IMR-90 (cell line): ENCODE measurements around the gene FRMD5. TPM values are rescaled to one million over a fixed set of nuclear protein-coding genes. Genes with fewer than 3 reads are reported as not detected.

ENCODE experiments used
- ATAC-seq: fragments of 200-7000 bp; cut with Tn5 transposase; 2 replicates; pipeline ENCODE4 v1.9.1; 2020; ENCODE audit warnings: low read depth, mild to moderate bottlenecking, moderate library complexity
- BruUV-seq: library from RNA; stranded (reverse); fragments of 400-500 nt; replicated peaks from 2 replicates; lab custom pipeline; 2021; lab: Mats Ljungman, UMichigan
- CTCF ChIA-PET: fragments of 300-600 bp; formaldehyde crosslinking; extraction: SDS; loops from one replicate; lab custom pipeline; 2021; ENCODE audit warnings: antibody characterized with exemption; lab: Yijun Ruan, JAX
- POLR2A ChIA-PET: fragments of 300-600 bp; sonication (Branson Sonifier 250); formaldehyde crosslinking; loops from one replicate; lab custom pipeline; 2022; ENCODE audit warnings: antibody characterized with exemption; ENCODE audit not compliant: unreplicated experiment; lab: Charles Lee
- DNase-seq: peaks from one replicate; pipeline ENCODE4 v3.0.0; 2013
- H2AFZ ChIP-seq: replicated peaks from 2 replicates; pipeline ENCODE3; 2013; ENCODE audit warnings: low read length, mild to moderate bottlenecking; ENCODE audit not compliant: poor library complexity
- H2AK5ac ChIP-seq: 2 replicates; pipeline ENCODE4 v1.6.1; 2013; ENCODE audit warnings: low read depth, low read length, inconsistent platforms
- H2AK9ac ChIP-seq: replicated peaks from 2 replicates; pipeline ENCODE3; 2013; ENCODE audit warnings: mild to moderate bottlenecking, low read depth, low read length, moderate library complexity; ENCODE audit not compliant: poor library complexity
- H2BK120ac ChIP-seq: 2 replicates; pipeline ENCODE4 v1.6.1; 2013; ENCODE audit warnings: low read depth, low read length, inconsistent platforms
- H2BK15ac ChIP-seq: 3 replicates; pipeline ENCODE4 v1.6.1; 2013; ENCODE audit warnings: low read depth, low read length, inconsistent platforms
- H2BK20ac ChIP-seq: 2 replicates; pipeline ENCODE4 v1.6.1; 2013; ENCODE audit warnings: low read depth, mild to moderate bottlenecking, inconsistent platforms, low read length, moderate library complexity
- H2BK5ac ChIP-seq: 2 replicates; pipeline ENCODE4 v1.6.1; 2013; ENCODE audit warnings: mild to moderate bottlenecking, low read depth, low read length, inconsistent platforms; ENCODE audit not compliant: poor library complexity, severe bottlenecking
- H3K14ac ChIP-seq: replicated peaks from 2 replicates; pipeline ENCODE4 v1.6.1; 2013; ENCODE audit warnings: low read depth, low read length, inconsistent platforms
- H3K18ac ChIP-seq: 2 replicates; pipeline ENCODE4 v1.6.1; 2013; ENCODE audit warnings: low read depth, low read length, control low read depth
- H3K23ac ChIP-seq: 2 replicates; pipeline ENCODE4 v1.6.1; 2013; ENCODE audit warnings: low read depth, low read length, inconsistent platforms
- H3K27ac ChIP-seq: 2 replicates; pipeline ENCODE4 v1.5.1; 2013; ENCODE audit warnings: mild to moderate bottlenecking, control low read depth, low read length; ENCODE audit not compliant: insufficient read depth
- H3K27me3 ChIP-seq: 2 replicates; pipeline ENCODE4 v1.6.1; 2013; ENCODE audit warnings: low read length; ENCODE audit not compliant: control insufficient read depth, insufficient read depth
- H3K36me3 ChIP-seq: 2 replicates; pipeline ENCODE4 v1.6.1; 2013; ENCODE audit warnings: low read length, mixed read lengths; ENCODE audit not compliant: control insufficient read depth, insufficient read depth
- H3K4ac ChIP-seq: 2 replicates; pipeline ENCODE4 v1.6.1; 2013; ENCODE audit warnings: low read depth, low read length, inconsistent platforms
- H3K4me1 ChIP-seq: 2 replicates; pipeline ENCODE4 v1.6.1; 2013; ENCODE audit warnings: low read length, mixed read lengths; ENCODE audit not compliant: control insufficient read depth, insufficient read depth
- H3K4me2 ChIP-seq: 2 replicates; pipeline ENCODE4 v1.6.1; 2013; ENCODE audit warnings: low read depth, mild to moderate bottlenecking, control low read depth, low read length, moderate library complexity
- H3K4me3 ChIP-seq: 2 replicates; pipeline ENCODE4 v1.5.1; 2013; ENCODE audit warnings: low read depth, mild to moderate bottlenecking, control low read depth, low read length, moderate library complexity; ENCODE audit not compliant: insufficient read depth
- H3K56ac ChIP-seq: 2 replicates; pipeline ENCODE4 v1.6.1; 2013; ENCODE audit warnings: low read length, inconsistent platforms; ENCODE audit not compliant: insufficient read depth; ENCODE audit errors: extremely low read depth
- H3K79me1 ChIP-seq, 2 experiments: 2 replicates each; pipeline ENCODE4 v1.6.1; 2013; ENCODE audit warnings: low read length in 2 of 2, inconsistent platforms in 1 of 2, low read depth in 1 of 2
- H3K9ac ChIP-seq: 2 replicates; pipeline ENCODE4 v1.6.1; 2013; ENCODE audit warnings: low read depth, low read length, control low read depth
- H3K9me1 ChIP-seq: 2 replicates; pipeline ENCODE4 v1.6.1; 2013; ENCODE audit warnings: low read length, inconsistent platforms; ENCODE audit not compliant: insufficient read depth
- H3K9me3 ChIP-seq: 2 replicates; pipeline ENCODE4 v1.6.1; 2013; ENCODE audit warnings: low read length; ENCODE audit not compliant: control insufficient read depth, insufficient read depth
- H4K20me1 ChIP-seq: 2 replicates; pipeline ENCODE4 v1.6.1; 2013; ENCODE audit warnings: low read length, inconsistent platforms; ENCODE audit not compliant: insufficient read depth
- H4K5ac ChIP-seq: 2 replicates; pipeline ENCODE4 v1.6.1; 2013; ENCODE audit warnings: mild to moderate bottlenecking, low read depth, low read length, control low read depth
- H4K8ac ChIP-seq, 2 experiments: 2 replicates each; pipeline ENCODE4 v1.6.1; 2013; ENCODE audit warnings: low read depth in 2 of 2, low read length in 2 of 2, control low read depth in 1 of 2, inconsistent platforms in 1 of 2
- H4K91ac ChIP-seq: 2 replicates; pipeline ENCODE4 v1.6.1; 2013; ENCODE audit warnings: low read depth, low read length, inconsistent platforms; ENCODE audit not compliant: insufficient read depth
- BHLHE40 ChIP-seq: fragments of 150-350 bp; IDR thresholded peaks from 2 replicates; pipeline ENCODE4 v1.6.1; 2016; ENCODE audit warnings: mild to moderate bottlenecking, low read depth, low read length
- CEBPB ChIP-seq: IDR thresholded peaks from 2 replicates; pipeline ENCODE4 v1.6.1; 2012; ENCODE audit warnings: low read depth, low read length, improper control_type of control experiment
- ELK1 ChIP-seq: fragments of 150-350 bp; IDR thresholded peaks from 2 replicates; pipeline ENCODE4 v1.6.1; 2016; ENCODE audit warnings: low read depth, mild to moderate bottlenecking, low read length, moderate library complexity, borderline replicate concordance
- MAFK ChIP-seq: IDR thresholded peaks from 2 replicates; pipeline ENCODE4 v1.6.1; 2012; ENCODE audit warnings: low read depth, low read length, improper control_type of control experiment
- MAZ ChIP-seq: IDR thresholded peaks from 2 replicates; pipeline ENCODE4 v1.6.1; 2012; ENCODE audit warnings: low read depth, mild to moderate bottlenecking, low read length, improper control_type of control experiment, moderate library complexity, borderline replicate concordance
- MXI1 ChIP-seq: IDR thresholded peaks from 2 replicates; pipeline ENCODE4 v1.6.1; 2012; ENCODE audit warnings: low read depth, mild to moderate bottlenecking, low read length, moderate library complexity, borderline replicate concordance
- NFE2L2 ChIP-seq: fragments of 150-350 bp; IDR thresholded peaks from 2 replicates; pipeline ENCODE4 v1.6.1; 2016; ENCODE audit warnings: low read depth, mild to moderate bottlenecking, low read length
- POLR2A ChIP-seq: IDR thresholded peaks from 2 replicates; pipeline ENCODE4 v1.6.1; 2012; ENCODE audit warnings: mild to moderate bottlenecking, low read depth, low read length
- RAD21 ChIP-seq: IDR thresholded peaks from 2 replicates; pipeline ENCODE4 v1.6.1; 2012; ENCODE audit warnings: low read length, improper control_type of control experiment
- RCOR1 ChIP-seq: IDR thresholded peaks from 2 replicates; pipeline ENCODE4 v1.6.1; 2012; ENCODE audit warnings: mild to moderate bottlenecking, low read length, improper control_type of control experiment; ENCODE audit not compliant: insufficient replicate concordance
- RFX5 ChIP-seq: IDR thresholded peaks from 2 replicates; pipeline ENCODE4 v1.8.0; 2012; ENCODE audit warnings: low read depth, mild to moderate bottlenecking, low read length, moderate library complexity
- SMC3 ChIP-seq: fragments of 150-350 bp; IDR thresholded peaks from 2 replicates; pipeline ENCODE4 v1.6.1; 2016; ENCODE audit warnings: low read depth, mild to moderate bottlenecking, antibody characterized with exemption, low read length, moderate library complexity
- USF2 ChIP-seq: fragments of 150-350 bp; IDR thresholded peaks from 2 replicates; pipeline ENCODE4 v1.6.1; 2017; ENCODE audit warnings: mild to moderate bottlenecking, antibody characterized with exemption, low read length, low read depth
- dilution Hi-C: fragments of 300-500 bp; cut with HindIII; formaldehyde crosslinking; loops from one replicate; pipeline ENCODE4 v1.14.3; 2018; ENCODE audit warnings: low sequenced_read_pairs; ENCODE audit not compliant: unreplicated experiment
- in situ Hi-C: fragments of 300-500 bp; cut with MboI; formaldehyde crosslinking; loops from 3 replicates; pipeline ENCODE4 v1.14.3; 2019; ENCODE audit warnings: low sequenced_read_pairs, inconsistent platforms, mixed read lengths
- intact Hi-C: fragments of 100-400 bp; cut with micrococcal nuclease; formaldehyde crosslinking; loops from 2 replicates; pipeline ENCODE4 v1.10.0; 2022
- polyA plus RNA-seq, 3 experiments: library from polyadenylated mRNA; depleted of rRNA; stranded (reverse); fragments of >200 nt; gene quantifications; 2 replicates each; pipeline ENCODE4 v1.2.3, GENCODE V29; 2012; ENCODE audit warnings: low replicate concordance in 1 of 3
- total RNA-seq: library from RNA; depleted of rRNA; stranded (reverse); fragments of >200 nt; gene quantifications from 2 replicates; pipeline ENCODE4 v1.2.3, GENCODE V29; 2012

Gene FRMD5
- total and polyA plus RNA-seq, 2 of the 4 experiments (the other 2 are of a cell fraction) = 4.1 to 5.4 TPM

DNA sequence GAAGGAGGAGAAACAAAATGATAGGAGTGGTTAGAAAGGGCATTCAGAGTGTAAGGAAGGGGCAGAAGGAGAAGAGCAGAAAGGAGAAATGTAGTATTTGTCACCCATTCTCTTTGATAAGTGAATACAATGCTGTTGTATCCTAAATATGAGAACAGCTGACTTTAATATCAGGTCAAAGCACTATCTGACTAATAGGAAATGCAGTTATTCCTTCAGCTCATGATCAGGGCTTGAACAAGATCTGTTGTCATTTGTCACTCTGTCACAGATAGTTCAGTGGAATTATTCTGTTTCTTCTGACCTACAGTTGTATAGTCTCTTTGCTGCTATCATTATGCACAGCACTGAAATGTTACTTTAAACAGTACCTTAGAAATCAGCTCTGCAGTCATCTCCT, 149.4 kb downstream of the FRMD5 start:
- POLR2A ChIA-PET = no interaction called here
- H3K4me2 ChIP-seq = no peak overlapping the region

More for the DNA sequence above, 149.4 kb downstream of the FRMD5 start:
- ATAC-seq (no peak), DNase-seq (no peak)
- H4K20me1 ChIP-seq = no peaks in the 10 kb centered on the region
- no peak overlapping the region for H2AK9ac ChIP-seq
- in situ Hi-C loops = no loop called here
- no peaks in the 10 kb centered on the region for H3K79me1 ChIP-seq
- dilution Hi-C loops = no loop called here
- H3K23ac ChIP-seq = no peak overlapping the region
- H2BK5ac ChIP-seq = no peak overlapping the region
- no peak overlapping the region for H2AFZ ChIP-seq
- no TSS peak for BruUV-seq
- H2AK5ac ChIP-seq = no peak overlapping the region
- no peak overlapping the region for H3K9ac ChIP-seq
- H3K27me3 ChIP-seq = no peaks in the 10 kb centered on the region
- no peak overlapping the region for H3K4me3 ChIP-seq
- H4K91ac ChIP-seq = no peak overlapping the region
- H3K36me3 ChIP-seq = no peaks in the 10 kb centered on the region
- H2BK15ac ChIP-seq = no peak overlapping the region
- no peak for TF ChIP-seq MXI1
- TF ChIP-seq MAZ = no peak
- TF ChIP-seq CEBPB = no peak
- TF ChIP-seq MAFK = no peak
- no peak for TF ChIP-seq RCOR1
- TF ChIP-seq USF2 = no peak
- TF ChIP-seq SMC3 = no peak
- no peak for TF ChIP-seq NFE2L2
- no peak for TF ChIP-seq BHLHE40
- TF ChIP-seq RFX5 = no peak
- no peak for TF ChIP-seq ELK1
- no peak for TF ChIP-seq RAD21
- no peak for TF ChIP-seq POLR2A
- no peak overlapping the region for H2BK20ac ChIP-seq
- H3K56ac ChIP-seq = no peak overlapping the region
- H4K5ac ChIP-seq = no peak overlapping the region
- H3K4me1 ChIP-seq = no peaks in the 10 kb centered on the region
- H3K9me3 ChIP-seq = no peaks in the 10 kb centered on the region
- H3K18ac ChIP-seq = no peak overlapping the region
- no peak overlapping the region for H3K14ac ChIP-seq
- H3K27ac ChIP-seq = no peak overlapping the region
- CTCF ChIA-PET = no interaction called here
- intact Hi-C loops = no loop called here
- H4K8ac ChIP-seq = no peak overlapping the region
- H3K9me1 ChIP-seq = no peaks in the 10 kb centered on the region
- H3K4ac ChIP-seq = no peak overlapping the region
- H2BK120ac ChIP-seq = no peak overlapping the region
